Stimulated activated CD8-positive, alpha-beta memory T cell treated with anti-CD3 and anti-CD28 coated beads, Interleukin-4, amount 100 ng/mL, for 48 hours (primary cell): Measurements from ENCODE around the gene VEZF1.
"Not testable (repeated sequence)": the region's sequence is repeated elsewhere in the genome, so short reads cannot be mapped to it uniquely, and the experiment has no call there.

Source experiments
- DNase-seq: peaks from one replicate; pipeline ENCODE4 v3.0.0-alpha.2; 2020

Gene VEZF1

GRCh38 chr17:57971572-57971971 is 16.5 kb downstream of the VEZF1 start:
- no peak for DNase-seq

GRCh38 chr17:57970710-57971109 is 17.3 kb downstream of the VEZF1 start:
- peak; percentile 9 for DNase-seq

- DNase-seq: no peak
These were observed 19.6 kb downstream of the VEZF1 start for GRCh38 chr17:57968456-57968855.

GRCh38 chr17:57966875-57967274 is 21.2 kb downstream of the VEZF1 start:
- DNase-seq: no peak

- DNase-seq: no peak
These were observed 21.8 kb downstream of the VEZF1 start for GRCh38 chr17:57966246-57966645.

- peak; percentile 19 for DNase-seq
These were observed 22.4 kb downstream of the VEZF1 start for GRCh38 chr17:57965521-57966160.

- no peak for DNase-seq
These were observed 24.9 kb downstream of the VEZF1 start for GRCh38 chr17:57963149-57963511.

GRCh38 chr17:57962279-57963148 is 25.5 kb downstream of the VEZF1 start:
- no peak for DNase-seq

GRCh38 chr17:57959929-57960328 is 28.1 kb downstream of the VEZF1 start:
- DNase-seq: peak; percentile 13

GRCh38 chr17:57958391-57958790 is 29.7 kb downstream of the VEZF1 start:
- not testable (repeated sequence) for DNase-seq

- no peak for DNase-seq
These were observed 30.2 kb downstream of the VEZF1 start for GRCh38 chr17:57957886-57958285.

GRCh38 chr17:57957120-57957850 is 30.8 kb downstream of the VEZF1 start:
- DNase-seq: no peak

GRCh38 chr17:57956291-57957119 is 31.5 kb downstream of the VEZF1 start:
- peak; percentile 52 for DNase-seq

GRCh38 chr17:57955183-57955931 is 32.7 kb downstream of the VEZF1 start, which contains the start of gene CUEDC1:
CUEDC1 (minus strand) TSS chr17:57955412; CDS start chr17:57885564, 69,848 bp downstream.
- peak; percentile 75 for DNase-seq

GRCh38 chr17:57954397-57955182 is 33.5 kb downstream of the VEZF1 start:
- DNase-seq: no peak

- DNase-seq: no peak
These were observed 34.2 kb downstream of the VEZF1 start for GRCh38 chr17:57953705-57954396.

- DNase-seq: no peak
These were observed 34.8 kb downstream of the VEZF1 start for GRCh38 chr17:57953219-57953618.

- DNase-seq: no peak
These were observed 38.4 kb downstream of the VEZF1 start for GRCh38 chr17:57949649-57950048.

GRCh38 chr17:57948555-57949420 is 39.3 kb downstream of the VEZF1 start:
- DNase-seq: no peak
